Right hindlimb (tissue), 1 donor: ENCODE results near the gene RBPJL.

Experiments used
- DNase-seq: peaks from one replicate; pipeline ENCODE4 v3.0.0-alpha.2; 2018

The RBPJL gene

GRCh38 chr20:45306431-45306982, at the start of gene RBPJL:
Gene RBPJL (plus strand): TSS chr20:45306840. CDS start chr20:45306923, 83 bp downstream.
- no peak for DNase-seq

GRCh38 chr20:45257161-45257560, 49.5 kb upstream of the RBPJL start:
- DNase-seq: no peak

- no peak for DNase-seq
These were observed 48.9 kb upstream of the RBPJL start for GRCh38 chr20:45257711-45258110.

GRCh38 chr20:45258259-45258658, 48.4 kb upstream of the RBPJL start:
- DNase-seq: no peak

- DNase-seq: no peak
These were observed 48.0 kb upstream of the RBPJL start for GRCh38 chr20:45258664-45259063.

GRCh38 chr20:45263556-45264266, 42.9 kb upstream of the RBPJL start:
- DNase-seq: no peak

GRCh38 chr20:45266977-45267376, 39.7 kb upstream of the RBPJL start:
- DNase-seq: no peak

GRCh38 chr20:45268531-45268930, 38.1 kb upstream of the RBPJL start:
- no peak for DNase-seq

GRCh38 chr20:45269056-45269455, 37.6 kb upstream of the RBPJL start:
- DNase-seq: no peak

- no peak for DNase-seq
These were observed 36.8 kb upstream of the RBPJL start for GRCh38 chr20:45269754-45270270.

- DNase-seq: no peak
These were observed 31.3 kb upstream of the RBPJL start for GRCh38 chr20:45275338-45275737.

GRCh38 chr20:45279992-45280391, 26.6 kb upstream of the RBPJL start:
- no peak for DNase-seq

- no peak for DNase-seq
These were observed 23.7 kb upstream of the RBPJL start for GRCh38 chr20:45282700-45283550.

GRCh38 chr20:45283551-45284057, 23.0 kb upstream of the RBPJL start:
- DNase-seq: no peak

GRCh38 chr20:45288376-45288775, 18.3 kb upstream of the RBPJL start:
- DNase-seq: no peak

GRCh38 chr20:45288860-45289259, 17.8 kb upstream of the RBPJL start:
- no peak for DNase-seq

GRCh38 chr20:45289942-45290676, 16.5 kb upstream of the RBPJL start:
- DNase-seq: no peak

- peak; percentile 82 for DNase-seq
These were observed 15.8 kb upstream of the RBPJL start for GRCh38 chr20:45290677-45291355.

GRCh38 chr20:45291526-45291925, 15.1 kb upstream of the RBPJL start:
- DNase-seq: no peak

GRCh38 chr20:45292343-45292742, 14.3 kb upstream of the RBPJL start:
- DNase-seq: no peak

- peak; percentile 80 for DNase-seq
These were observed 13.3 kb upstream of the RBPJL start for GRCh38 chr20:45293041-45294002.
